GM12801 (cell line): ENCODE results near the gene C10orf88.

ENCODE experiments used
- TF ChIP-seq, protein P1 (sequence below): IDR thresholded peaks from one replicate; pipeline ENCODE4 v1.5.1; 2011; ENCODE audit warnings: control low read depth; ENCODE audit not compliant: insufficient read length; ENCODE audit errors: extremely low read depth

Gene C10orf88

GRCh38 chr10:122995936-122996335, 41.9 kb upstream of the C10orf88 start:
- TF ChIP-seq, protein P1, sequence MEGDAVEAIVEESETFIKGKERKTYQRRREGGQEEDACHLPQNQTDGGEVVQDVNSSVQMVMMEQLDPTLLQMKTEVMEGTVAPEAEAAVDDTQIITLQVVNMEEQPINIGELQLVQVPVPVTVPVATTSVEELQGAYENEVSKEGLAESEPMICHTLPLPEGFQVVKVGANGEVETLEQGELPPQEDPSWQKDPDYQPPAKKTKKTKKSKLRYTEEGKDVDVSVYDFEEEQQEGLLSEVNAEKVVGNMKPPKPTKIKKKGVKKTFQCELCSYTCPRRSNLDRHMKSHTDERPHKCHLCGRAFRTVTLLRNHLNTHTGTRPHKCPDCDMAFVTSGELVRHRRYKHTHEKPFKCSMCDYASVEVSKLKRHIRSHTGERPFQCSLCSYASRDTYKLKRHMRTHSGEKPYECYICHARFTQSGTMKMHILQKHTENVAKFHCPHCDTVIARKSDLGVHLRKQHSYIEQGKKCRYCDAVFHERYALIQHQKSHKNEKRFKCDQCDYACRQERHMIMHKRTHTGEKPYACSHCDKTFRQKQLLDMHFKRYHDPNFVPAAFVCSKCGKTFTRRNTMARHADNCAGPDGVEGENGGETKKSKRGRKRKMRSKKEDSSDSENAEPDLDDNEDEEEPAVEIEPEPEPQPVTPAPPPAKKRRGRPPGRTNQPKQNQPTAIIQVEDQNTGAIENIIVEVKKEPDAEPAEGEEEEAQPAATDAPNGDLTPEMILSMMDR: no peak

- TF ChIP-seq, protein P1: no peak
Observed at GRCh38 chr10:122993797-122994336, 39.8 kb upstream of the C10orf88 start.

DNA sequence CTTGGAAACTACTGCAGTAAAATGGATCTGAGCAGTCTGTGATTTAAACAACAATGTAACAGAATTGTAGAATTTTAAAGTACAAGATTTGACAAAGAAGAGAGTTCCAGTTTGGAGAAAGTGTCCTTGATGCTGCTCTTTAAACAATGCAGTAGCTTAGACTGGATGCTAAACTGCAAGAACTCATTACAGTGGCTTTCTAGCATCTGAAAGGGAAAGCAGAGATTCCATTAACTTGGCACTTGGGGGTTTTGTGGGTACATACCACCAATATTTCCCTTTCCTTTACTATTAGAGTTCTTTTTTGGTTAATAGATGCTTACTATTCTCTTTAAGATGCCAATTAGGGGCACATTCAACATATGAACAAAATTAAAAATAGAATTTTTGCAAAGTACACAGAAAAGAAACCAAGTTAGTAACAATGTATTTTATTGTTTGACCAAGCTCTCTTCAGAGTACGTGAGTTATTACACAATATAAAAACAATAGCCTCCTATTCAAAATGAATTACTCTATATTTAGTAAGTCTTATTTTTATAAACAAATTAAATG, 38.1 kb upstream of the C10orf88 start:
- TF ChIP-seq, protein P1: no peak

- TF ChIP-seq, protein P1: no peak
Observed at GRCh38 chr10:122990278-122990677, 36.3 kb upstream of the C10orf88 start.

DNA sequence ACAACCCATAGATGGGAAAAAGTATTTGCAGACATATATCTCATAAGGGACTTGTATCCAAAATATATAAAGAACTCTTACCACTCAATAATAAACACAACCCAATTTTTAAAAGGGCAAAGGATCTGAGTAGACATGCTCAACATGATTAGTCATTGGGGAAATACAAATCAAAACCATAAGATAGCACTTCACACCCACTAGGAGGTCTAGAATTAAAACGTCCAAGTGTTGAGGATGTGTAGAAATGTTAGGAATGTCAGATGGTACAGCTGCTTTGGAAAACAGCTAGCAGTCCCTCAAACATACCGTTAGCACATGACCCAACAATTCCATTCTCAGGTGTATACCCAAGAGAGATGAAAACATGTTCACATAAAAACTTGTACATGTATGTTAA, 34.5 kb upstream of the C10orf88 start:
- TF ChIP-seq, protein P1: no peak

GRCh38 chr10:122986335-122986734, 32.3 kb upstream of the C10orf88 start:
- TF ChIP-seq, protein P1: no peak

DNA sequence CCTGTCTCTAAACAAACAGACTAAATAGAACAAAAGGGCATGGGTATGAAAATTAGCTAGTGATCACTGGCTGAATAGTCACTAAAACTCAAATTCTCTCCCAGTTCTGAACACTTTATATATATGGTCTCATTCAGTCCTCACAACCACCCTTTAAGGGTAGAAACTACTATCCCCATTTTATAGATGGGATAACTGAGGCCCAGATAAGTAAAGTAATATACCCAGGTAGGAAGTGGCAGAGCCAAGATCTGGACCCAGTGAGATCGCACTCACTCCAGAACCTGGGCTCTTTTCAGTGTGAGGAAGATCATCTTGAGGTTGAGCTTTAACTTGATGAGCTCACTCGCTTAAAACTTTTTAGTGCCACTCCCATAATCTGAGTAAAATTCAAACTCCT, 30.7 kb upstream of the C10orf88 start:
- TF ChIP-seq, protein P1: no peak
